OCI-LY3 (cell line): ENCODE results near the gene NHLH2.

Experiments
- EZH2phosphoT487 ChIP-seq: fragments of 200-600 bp; shearing (Covaris generic); IDR thresholded peaks from 2 replicates; pipeline ENCODE4 v1.6.1; 2018; ENCODE audit warnings: antibody characterized with exemption, mixed run types, low read depth
- TF ChIP-seq, protein P1 (sequence below): fragments of 200-600, 300-600 bp; sonication (generic); IDR thresholded peaks from 2 replicates; pipeline ENCODE4 v1.5.1; 2014; ENCODE audit warnings: antibody characterized with exemption, low read length, low read depth

GRCh38 chr1:115822117-115822516, 18.8 kb downstream of the NHLH2 start:
- TF ChIP-seq, protein P1, sequence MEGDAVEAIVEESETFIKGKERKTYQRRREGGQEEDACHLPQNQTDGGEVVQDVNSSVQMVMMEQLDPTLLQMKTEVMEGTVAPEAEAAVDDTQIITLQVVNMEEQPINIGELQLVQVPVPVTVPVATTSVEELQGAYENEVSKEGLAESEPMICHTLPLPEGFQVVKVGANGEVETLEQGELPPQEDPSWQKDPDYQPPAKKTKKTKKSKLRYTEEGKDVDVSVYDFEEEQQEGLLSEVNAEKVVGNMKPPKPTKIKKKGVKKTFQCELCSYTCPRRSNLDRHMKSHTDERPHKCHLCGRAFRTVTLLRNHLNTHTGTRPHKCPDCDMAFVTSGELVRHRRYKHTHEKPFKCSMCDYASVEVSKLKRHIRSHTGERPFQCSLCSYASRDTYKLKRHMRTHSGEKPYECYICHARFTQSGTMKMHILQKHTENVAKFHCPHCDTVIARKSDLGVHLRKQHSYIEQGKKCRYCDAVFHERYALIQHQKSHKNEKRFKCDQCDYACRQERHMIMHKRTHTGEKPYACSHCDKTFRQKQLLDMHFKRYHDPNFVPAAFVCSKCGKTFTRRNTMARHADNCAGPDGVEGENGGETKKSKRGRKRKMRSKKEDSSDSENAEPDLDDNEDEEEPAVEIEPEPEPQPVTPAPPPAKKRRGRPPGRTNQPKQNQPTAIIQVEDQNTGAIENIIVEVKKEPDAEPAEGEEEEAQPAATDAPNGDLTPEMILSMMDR: no peak
- TF ChIP-seq EZH2phosphoT487: no peak
